HL-60 (cell line): ENCODE measurements around the gene TEAD2.

Experiments
- GABPA ChIP-seq: IDR thresholded peaks from 2 replicates; pipeline ENCODE4 v1.6.1; 2012; ENCODE audit warnings: low read depth
- POLR2AphosphoS5 ChIP-seq: IDR thresholded peaks from 2 replicates; pipeline ENCODE4 v1.6.1; 2012; ENCODE audit warnings: low read depth
- SPI1 ChIP-seq: IDR thresholded peaks from 2 replicates; pipeline ENCODE4 v1.6.1; 2012; ENCODE audit warnings: low read depth, mild to moderate bottlenecking, borderline replicate concordance
- TF ChIP-seq, protein P1 (sequence below): IDR thresholded peaks from one replicate; pipeline ENCODE4 v1.5.1; 2011; ENCODE audit warnings: low read length, control low read depth, inconsistent platforms; ENCODE audit not compliant: insufficient read depth
- TF ChIP-seq, protein P2 (sequence below): IDR thresholded peaks from 2 replicates; pipeline ENCODE4 v1.6.1; 2012; ENCODE audit warnings: low read depth; ENCODE audit not compliant: insufficient replicate concordance

DNA sequence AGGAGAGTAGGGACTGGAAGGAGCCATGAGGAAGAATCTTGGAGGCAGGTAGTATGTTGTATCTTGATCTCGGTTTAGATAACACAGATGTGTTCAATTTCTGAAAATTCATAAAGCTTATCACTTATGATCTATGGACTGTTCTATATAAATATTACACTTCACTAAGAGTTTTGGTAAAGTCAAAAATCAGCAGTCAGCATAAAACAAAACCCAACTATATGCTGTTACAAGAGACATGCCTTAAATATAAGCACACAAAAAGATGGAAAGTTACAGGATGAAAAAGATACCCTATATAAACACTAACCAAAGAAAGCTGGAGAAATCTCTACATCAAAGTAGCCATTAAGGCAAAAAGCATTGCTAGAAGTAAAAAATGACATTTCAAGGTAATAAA is 21.4 kb upstream of the TEAD2 start:
- TF ChIP-seq, protein P1, sequence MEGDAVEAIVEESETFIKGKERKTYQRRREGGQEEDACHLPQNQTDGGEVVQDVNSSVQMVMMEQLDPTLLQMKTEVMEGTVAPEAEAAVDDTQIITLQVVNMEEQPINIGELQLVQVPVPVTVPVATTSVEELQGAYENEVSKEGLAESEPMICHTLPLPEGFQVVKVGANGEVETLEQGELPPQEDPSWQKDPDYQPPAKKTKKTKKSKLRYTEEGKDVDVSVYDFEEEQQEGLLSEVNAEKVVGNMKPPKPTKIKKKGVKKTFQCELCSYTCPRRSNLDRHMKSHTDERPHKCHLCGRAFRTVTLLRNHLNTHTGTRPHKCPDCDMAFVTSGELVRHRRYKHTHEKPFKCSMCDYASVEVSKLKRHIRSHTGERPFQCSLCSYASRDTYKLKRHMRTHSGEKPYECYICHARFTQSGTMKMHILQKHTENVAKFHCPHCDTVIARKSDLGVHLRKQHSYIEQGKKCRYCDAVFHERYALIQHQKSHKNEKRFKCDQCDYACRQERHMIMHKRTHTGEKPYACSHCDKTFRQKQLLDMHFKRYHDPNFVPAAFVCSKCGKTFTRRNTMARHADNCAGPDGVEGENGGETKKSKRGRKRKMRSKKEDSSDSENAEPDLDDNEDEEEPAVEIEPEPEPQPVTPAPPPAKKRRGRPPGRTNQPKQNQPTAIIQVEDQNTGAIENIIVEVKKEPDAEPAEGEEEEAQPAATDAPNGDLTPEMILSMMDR = no peak
- no peak for TF ChIP-seq SPI1
- no peak for TF ChIP-seq POLR2AphosphoS5
- TF ChIP-seq GABPA = no peak
- TF ChIP-seq, protein P2, sequence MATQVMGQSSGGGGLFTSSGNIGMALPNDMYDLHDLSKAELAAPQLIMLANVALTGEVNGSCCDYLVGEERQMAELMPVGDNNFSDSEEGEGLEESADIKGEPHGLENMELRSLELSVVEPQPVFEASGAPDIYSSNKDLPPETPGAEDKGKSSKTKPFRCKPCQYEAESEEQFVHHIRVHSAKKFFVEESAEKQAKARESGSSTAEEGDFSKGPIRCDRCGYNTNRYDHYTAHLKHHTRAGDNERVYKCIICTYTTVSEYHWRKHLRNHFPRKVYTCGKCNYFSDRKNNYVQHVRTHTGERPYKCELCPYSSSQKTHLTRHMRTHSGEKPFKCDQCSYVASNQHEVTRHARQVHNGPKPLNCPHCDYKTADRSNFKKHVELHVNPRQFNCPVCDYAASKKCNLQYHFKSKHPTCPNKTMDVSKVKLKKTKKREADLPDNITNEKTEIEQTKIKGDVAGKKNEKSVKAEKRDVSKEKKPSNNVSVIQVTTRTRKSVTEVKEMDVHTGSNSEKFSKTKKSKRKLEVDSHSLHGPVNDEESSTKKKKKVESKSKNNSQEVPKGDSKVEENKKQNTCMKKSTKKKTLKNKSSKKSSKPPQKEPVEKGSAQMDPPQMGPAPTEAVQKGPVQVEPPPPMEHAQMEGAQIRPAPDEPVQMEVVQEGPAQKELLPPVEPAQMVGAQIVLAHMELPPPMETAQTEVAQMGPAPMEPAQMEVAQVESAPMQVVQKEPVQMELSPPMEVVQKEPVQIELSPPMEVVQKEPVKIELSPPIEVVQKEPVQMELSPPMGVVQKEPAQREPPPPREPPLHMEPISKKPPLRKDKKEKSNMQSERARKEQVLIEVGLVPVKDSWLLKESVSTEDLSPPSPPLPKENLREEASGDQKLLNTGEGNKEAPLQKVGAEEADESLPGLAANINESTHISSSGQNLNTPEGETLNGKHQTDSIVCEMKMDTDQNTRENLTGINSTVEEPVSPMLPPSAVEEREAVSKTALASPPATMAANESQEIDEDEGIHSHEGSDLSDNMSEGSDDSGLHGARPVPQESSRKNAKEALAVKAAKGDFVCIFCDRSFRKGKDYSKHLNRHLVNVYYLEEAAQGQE = no peak
